IPS-NIHi7 (cell line): ENCODE measurements around the gene FAF2.
"Not testable (repeated sequence)": the region's sequence is repeated elsewhere in the genome, so short reads cannot be mapped to it uniquely, and the experiment has no call there.

Experiments
- DNase-seq: peaks from one replicate; pipeline ENCODE4 v3.0.0; 2012; ENCODE audit warnings: mixed read lengths; ENCODE audit errors: extremely low spot score

The FAF2 gene

GRCh38 chr5:176447978-176448608, at the start of gene FAF2:
FAF2 (plus strand) TSS chr5:176448385; CDS start chr5:176448408, 23 bp downstream.
- DNase-seq, result peak; percentile 98

GRCh38 chr5:176400382-176401156, 47.6 kb upstream of the FAF2 start:
- no peak for DNase-seq

GRCh38 chr5:176401281-176402205, 46.6 kb upstream of the FAF2 start:
- DNase-seq, result no peak

GRCh38 chr5:176405656-176406435, 42.3 kb upstream of the FAF2 start:
- DNase-seq, result peak; percentile 74

GRCh38 chr5:176406436-176407052, 41.6 kb upstream of the FAF2 start:
- no peak for DNase-seq

- DNase-seq, result no peak
Measured at GRCh38 chr5:176407456-176408251, 40.5 kb upstream of the FAF2 start.

- not testable (repeated sequence) for DNase-seq
Measured at GRCh38 chr5:176408252-176408573, 40.0 kb upstream of the FAF2 start.

GRCh38 chr5:176408590-176408989, 39.6 kb upstream of the FAF2 start:
- DNase-seq, result no peak

- DNase-seq, result no peak
Measured at GRCh38 chr5:176409765-176410164, 38.4 kb upstream of the FAF2 start.

GRCh38 chr5:176410486-176411180, 37.6 kb upstream of the FAF2 start:
- DNase-seq, result peak; percentile 9

- no peak for DNase-seq
Measured at GRCh38 chr5:176412517-176413254, 35.5 kb upstream of the FAF2 start.

GRCh38 chr5:176413255-176413565, 35.0 kb upstream of the FAF2 start:
- peak; percentile 7 for DNase-seq

GRCh38 chr5:176413709-176414191, 34.4 kb upstream of the FAF2 start:
- DNase-seq, result no peak

- no peak for DNase-seq
Measured at GRCh38 chr5:176414704-176415103, 33.5 kb upstream of the FAF2 start.

- no peak for DNase-seq
Measured at GRCh38 chr5:176415240-176415951, 32.8 kb upstream of the FAF2 start.

GRCh38 chr5:176415952-176416924, 31.9 kb upstream of the FAF2 start, which contains the start of gene CLTB:
CLTB (minus strand) TSS chr5:176416539; CDS start chr5:176416363, 176 bp downstream.
- DNase-seq, result peak; percentile 94

GRCh38 chr5:176416965-176417364, 31.2 kb upstream of the FAF2 start:
- no peak for DNase-seq
